Activated T-cell treated with anti-CD3 and anti-CD28 coated beads, Interleukin-2, amount 50 U/mL, for 48 hours (primary cell): Measurements from ENCODE around the gene KLRF1.
"Not testable (repeated sequence)": the region's sequence is repeated elsewhere in the genome, so short reads cannot be mapped to it uniquely, and the experiment has no call there.

Experiments used
- DNase-seq, 2 experiments: peaks; one replicate each; pipeline ENCODE4 v3.0.0-alpha.2; 2020

The KLRF1 gene

DNA sequence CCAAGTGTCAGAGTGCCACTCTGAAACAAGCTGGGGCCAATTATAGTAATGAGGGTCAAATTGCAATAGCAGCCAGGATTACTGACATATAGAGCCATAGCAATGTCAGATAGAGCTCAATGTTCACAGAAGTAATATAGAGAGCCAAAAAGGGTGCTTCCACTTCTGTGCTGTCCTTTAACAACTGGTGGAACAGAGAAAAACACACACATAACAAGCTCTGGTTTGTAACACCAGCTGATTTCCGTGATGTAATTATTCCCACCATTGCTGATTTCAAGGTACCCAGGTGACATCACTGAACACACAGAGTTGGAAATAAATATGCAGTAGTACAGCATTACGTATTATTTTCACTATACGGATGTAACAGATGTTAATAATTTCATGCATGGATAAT lies 44.9 kb downstream of the KLRF1 start:
- no peak for DNase-seq

GRCh38 chr12:9872742-9873141 lies 45.5 kb downstream of the KLRF1 start:
- DNase-seq = no peak

GRCh38 chr12:9876120-9876519 lies 48.8 kb downstream of the KLRF1 start:
- not testable (repeated sequence) for DNase-seq

GRCh38 chr12:9880532-9881078 lies 53.3 kb downstream of the KLRF1 start:
- DNase-seq = no peak

- no peak for DNase-seq
These were observed 54.0 kb downstream of the KLRF1 start, which contains the start of gene KLRF2 for GRCh38 chr12:9881246-9881645. KLRF2 (plus strand) TSS chr12:9881489; CDS start chr12:9881596, 107 bp downstream.

DNA sequence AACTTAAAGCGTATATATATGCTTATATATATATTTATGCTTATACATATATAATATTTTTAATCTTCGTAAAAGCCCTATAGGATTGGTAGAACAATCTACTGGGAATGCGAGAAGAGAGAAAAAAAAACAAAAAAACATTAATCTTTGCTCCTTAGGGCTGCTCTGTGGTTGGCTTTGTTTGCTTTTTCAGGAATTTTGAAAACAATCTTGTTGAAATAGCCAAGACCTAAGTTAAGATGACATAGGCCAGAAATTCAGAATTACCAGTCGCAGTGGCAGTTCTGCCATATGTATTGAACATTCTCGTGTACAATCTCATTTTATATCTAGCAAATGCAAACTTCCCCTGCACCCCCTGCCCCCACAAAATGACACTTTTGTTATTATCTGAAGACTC lies 54.7 kb downstream of the KLRF1 start:
- DNase-seq = no peak

- DNase-seq = no peak
These were observed 55.9 kb downstream of the KLRF1 start for GRCh38 chr12:9883175-9883574.

GRCh38 chr12:9888665-9889273 lies 61.5 kb downstream of the KLRF1 start:
- DNase-seq = no peak
